ENCODE data around the gene ATG13.

The ATG13 gene

GRCh38 chr11:46722566-46723358 lies 105.4 kb downstream of the ATG13 start:
- no peak for DNase-seq (ENCODE audit: low read depth in 2 of 2)

GRCh38 chr11:46723359-46723680 lies 106.0 kb downstream of the ATG13 start:
- no peak for DNase-seq (ENCODE audit: low read depth in 2 of 2)

GRCh38 chr11:46724088-46724487 lies 106.7 kb downstream of the ATG13 start:
- DNase-seq (ENCODE audit: low read depth in 2 of 2) = no peak
